ENCODE data around the gene SNRPA.

GRCh38 chr19:40800339-40800996 is 49.5 kb downstream of the SNRPA start:
- TF ChIP-seq, protein P1, sequence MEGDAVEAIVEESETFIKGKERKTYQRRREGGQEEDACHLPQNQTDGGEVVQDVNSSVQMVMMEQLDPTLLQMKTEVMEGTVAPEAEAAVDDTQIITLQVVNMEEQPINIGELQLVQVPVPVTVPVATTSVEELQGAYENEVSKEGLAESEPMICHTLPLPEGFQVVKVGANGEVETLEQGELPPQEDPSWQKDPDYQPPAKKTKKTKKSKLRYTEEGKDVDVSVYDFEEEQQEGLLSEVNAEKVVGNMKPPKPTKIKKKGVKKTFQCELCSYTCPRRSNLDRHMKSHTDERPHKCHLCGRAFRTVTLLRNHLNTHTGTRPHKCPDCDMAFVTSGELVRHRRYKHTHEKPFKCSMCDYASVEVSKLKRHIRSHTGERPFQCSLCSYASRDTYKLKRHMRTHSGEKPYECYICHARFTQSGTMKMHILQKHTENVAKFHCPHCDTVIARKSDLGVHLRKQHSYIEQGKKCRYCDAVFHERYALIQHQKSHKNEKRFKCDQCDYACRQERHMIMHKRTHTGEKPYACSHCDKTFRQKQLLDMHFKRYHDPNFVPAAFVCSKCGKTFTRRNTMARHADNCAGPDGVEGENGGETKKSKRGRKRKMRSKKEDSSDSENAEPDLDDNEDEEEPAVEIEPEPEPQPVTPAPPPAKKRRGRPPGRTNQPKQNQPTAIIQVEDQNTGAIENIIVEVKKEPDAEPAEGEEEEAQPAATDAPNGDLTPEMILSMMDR (conservative IDR thresholded peaks at IDR 0.05 in 1 of 2, IDR thresholded peaks at IDR 0.05 in 1 of 2; ENCODE audit: extremely low read depth in 1 of 2, insufficient read depth in 1 of 2, low read depth in 1 of 2, low read length in 2 of 2), result no peak
- TF ChIP-seq EZH2 (IDR thresholded peaks at IDR 0.05; ENCODE audit: borderline replicate concordance, low read length), result no peak

All from mammary epithelial cell (primary cell).